ENCODE results near the gene SPACA9.

- TF ChIP-seq POLR2A (IDR thresholded peaks at IDR 0.05) (no peak), CTCF (IDR thresholded peaks at IDR 0.05) (no peak)
Observed at GRCh38 chr9:132908635-132909034, 29.9 kb downstream of the SPACA9 start.

Measured in right lobe of liver (tissue), 4 donors.